HUDEP-2 (cell line): ENCODE measurements around the gene MAFG.

Source experiments
- DNase-seq, 76 experiments: peaks; one replicate each; lab custom pipeline; 2025; ENCODE audit not compliant: unreplicated experiment in 76 of 76; lab: John Stamatoyannopoulos, UW

MAFG gene

DNA sequence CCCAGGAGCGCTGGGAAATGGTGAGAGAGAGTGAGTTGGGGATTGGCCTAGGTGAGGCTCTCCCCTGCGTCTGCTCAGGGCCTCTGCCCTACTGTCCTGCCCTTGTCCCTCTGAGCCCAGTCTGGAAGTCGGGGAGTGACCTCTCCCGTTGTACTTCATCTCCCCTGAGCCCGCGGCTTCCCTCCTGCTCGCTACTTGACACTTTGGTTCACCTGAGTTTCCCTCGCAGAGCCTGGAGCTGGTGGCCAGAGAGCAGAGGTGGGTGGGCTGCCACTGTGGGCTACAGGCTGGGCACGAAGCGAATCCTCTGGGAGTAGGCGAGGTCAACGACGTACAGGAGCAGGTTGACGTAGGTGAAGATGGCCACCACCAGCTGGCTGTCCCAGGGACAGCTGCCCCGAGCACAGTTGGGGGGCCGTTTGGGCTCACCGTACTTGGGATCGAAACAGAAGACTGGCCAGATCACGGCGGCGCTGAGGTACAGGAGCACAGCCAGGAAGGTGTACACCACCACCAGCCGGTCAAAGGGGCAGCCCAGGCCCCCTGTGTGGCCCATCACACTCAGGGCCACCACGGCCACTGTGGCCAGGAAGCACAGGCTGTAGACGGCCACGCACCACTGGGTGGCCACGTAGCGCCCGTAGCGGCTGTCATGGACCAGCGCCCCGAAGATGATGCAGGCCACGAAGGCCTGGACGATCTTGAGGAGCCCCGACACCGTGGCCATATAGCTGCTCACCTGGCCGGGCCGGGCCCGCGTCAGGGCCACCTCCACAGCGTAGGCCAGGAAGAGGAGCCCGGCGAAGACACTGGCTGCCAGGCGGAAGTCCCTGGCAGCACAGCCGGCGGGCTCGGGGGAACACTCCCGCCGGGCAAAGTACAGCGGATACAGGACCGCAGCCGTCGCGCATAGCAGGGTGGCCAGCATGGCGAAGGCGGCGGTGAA, 13.3 kb upstream of the MAFG start:
- no peak for DNase-seq

DNA sequence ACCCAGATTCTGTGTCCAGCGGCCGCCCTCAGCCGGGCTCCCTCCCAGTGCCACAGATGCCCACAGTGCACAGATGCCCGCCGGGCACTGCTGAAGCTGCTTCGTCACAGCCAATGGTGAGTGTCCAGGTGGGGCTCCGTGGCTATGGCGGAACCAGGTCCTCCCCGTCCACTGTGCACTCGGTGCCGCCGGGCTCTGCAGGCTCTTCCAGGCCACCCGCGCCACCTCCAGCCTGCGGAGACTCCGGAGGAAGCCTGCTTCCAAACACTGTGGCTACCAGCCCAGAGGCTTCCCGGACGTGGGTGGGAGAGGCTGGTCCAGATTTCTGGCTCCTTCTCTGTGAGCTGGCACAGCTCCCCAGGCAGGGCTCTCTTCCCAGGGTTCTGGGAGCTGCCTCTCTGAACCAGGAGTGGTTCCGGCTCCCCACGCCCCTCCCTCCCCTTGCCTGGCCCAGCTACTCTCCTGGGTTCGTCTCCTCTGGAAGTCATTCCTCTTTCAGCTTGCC, 12.4 kb upstream of the MAFG start:
- no peak for DNase-seq

DNA sequence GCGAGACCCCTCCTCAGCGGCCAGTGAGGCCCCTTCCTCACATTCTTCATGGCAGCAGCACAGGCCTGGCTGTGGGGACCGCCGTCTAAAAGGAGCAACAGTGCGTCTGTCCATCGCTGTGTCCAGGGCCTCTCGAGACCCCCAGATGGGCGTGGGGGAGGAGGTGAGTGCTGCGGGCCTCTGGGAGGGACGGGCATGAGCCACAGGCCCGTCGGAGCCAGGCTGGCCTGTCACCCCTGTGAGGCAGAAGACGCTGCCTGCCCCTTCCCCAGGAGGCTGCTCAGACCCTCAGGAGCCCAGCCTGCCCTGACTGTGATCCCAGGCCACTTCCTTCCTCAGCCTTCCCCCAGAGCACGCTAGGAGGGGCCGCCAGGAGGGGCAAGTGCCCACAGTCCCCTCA, 11.7 kb upstream of the MAFG start:
- no peak for DNase-seq

DNA sequence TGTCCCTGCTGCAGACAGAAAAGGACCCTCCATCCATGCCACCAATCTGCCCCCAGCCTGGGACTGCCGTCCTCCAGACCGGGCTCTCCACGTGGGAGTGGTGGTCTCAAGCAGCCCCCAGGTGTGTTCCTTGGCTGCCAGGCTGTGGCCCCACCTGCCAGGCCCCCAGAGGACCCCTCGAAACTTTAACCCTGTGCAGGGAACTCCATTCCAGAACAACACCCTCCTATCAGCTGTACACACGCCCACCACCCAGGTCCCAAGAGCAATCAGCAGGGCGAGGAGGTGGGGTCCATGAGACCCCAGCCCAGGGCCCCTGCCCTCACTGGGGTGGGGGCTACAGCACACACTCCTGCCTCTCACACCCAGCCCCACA, 8.2 kb upstream of the MAFG start:
- no peak for DNase-seq

DNA sequence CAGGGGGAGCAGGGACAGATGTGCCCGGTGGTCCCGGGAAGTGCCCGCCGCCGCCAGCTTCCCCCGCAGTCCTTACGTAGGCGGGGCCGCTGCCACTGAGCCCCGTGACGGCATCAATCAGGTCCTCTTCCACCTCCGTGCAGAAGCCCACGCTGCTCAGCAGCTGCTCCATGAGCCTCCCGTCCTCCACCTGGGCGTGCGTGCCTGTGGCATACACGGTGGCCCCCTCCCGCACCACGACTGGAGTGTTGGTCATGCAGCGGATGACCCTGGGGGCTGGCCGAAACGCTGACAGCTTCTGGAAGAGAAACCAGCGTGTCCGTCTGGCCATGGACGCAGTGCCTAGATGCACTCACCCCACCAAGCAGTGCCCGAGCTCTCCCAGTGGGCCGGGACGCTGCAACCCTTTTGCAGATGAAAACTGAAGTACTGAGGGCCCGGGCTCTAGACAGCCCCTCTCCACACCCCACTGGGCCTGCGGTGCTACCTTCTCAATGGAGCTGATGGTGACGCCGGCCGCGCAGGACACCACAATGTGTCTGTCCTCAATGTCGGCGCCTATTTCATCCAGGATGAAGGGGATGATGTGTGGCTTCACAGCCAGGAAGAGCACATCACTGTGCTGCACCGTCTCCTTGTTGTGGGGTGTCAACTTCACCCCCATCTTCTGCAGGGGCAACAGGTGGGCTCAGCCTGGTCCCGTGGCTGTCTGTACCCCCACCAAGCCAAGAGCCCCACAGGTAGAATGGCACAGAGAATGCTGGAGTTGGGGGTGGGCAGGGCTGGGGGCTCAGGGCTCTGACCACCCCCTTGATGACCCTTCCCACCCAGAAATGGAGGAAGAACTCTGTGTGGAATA, 7.5 kb upstream of the MAFG start:
- no peak for DNase-seq

DNA sequence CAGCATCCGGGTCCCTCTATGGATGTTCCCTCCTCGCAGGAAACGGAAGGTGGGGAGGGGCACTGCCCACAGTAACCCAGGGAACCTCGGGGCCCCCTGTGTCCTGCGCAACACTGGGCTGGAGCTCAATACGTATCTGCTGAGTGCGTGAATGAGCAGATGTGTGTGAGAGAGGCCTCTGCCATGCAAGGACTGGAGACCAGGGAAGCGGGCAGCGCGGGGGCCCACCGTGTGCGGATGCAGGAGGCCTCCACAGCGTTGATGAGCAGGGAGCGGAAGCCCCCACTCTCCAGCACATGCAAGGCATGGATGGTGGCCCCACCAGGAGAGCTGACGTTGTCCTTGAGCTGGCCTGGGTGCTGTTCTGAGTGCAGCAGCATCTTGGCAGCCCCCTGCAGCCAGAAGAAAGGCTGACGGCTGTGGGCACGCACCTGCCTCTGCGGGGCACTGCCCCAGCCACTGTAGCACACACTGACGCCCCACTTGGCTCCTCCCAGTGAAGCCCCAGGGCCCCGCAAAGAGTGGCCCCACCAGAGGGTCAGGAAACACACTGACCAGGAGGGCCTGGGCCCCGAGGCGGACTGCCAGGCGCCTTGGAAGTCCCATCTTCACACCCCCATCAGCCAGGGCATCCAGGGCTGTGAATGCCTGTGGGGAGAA, 6.7 kb upstream of the MAFG start:
- DNase-seq, result no peak

DNA sequence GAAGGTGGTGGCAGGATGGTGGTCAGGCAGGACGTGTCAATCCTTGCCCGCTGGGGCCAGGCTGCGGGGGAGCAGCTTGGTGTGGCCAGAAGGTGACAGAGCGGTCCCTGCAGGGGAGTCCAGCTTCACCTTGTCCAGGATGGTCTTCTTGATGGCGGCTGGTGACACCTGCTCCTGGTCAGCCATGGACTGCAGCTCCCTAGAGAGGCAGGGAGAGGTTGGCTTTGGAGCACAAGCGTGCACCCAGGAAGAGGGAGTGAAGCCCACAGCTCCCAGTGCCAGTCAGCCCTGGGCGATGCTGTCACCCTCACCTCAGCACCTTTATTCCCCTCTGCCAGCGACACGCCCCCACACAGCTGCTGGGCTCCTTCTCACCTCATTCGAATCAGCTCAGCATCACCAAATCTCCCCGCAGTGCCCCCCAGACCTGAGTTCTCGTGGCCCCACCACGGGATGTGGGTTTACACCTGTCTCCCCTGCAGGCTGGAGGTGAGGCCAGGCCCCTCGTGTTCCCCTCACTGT, 5.7 kb upstream of the MAFG start:
- DNase-seq, result peak in 1 of 76 experiments; percentile 10

DNA sequence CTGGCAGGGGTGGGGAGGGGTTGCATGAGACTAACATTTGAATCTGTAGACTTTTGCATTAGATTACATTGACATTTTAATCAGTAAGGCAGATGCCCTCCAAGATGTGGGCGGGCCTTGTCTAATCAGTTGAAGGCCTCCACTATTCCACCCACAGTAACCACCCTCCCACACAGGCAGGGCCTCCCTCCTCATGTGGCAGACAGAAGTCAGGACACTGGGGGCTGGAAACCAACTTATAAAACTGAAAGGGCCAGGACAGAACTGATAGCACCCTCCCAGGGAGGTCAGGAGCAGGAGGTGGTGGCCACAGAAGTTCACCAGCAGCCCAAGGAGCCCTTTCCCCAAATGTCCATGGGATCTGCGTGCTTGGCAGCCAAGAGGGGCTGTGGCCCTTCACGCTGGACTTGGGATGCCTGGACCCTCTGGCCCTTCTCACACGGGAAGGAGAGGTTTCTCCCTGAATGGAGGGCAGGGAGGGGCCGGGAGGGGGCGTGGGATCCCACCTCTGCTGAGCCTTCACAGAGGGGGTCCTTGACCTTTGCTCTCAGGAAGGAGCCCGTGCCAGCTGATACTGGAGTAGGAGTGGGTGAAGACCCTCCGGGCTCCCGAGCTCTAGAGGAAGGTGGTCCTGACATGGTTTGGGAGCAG, 4.9 kb upstream of the MAFG start:
- DNase-seq, result peak in 73 of 76 experiments; percentile 52 to 97 (median 86)

DNA sequence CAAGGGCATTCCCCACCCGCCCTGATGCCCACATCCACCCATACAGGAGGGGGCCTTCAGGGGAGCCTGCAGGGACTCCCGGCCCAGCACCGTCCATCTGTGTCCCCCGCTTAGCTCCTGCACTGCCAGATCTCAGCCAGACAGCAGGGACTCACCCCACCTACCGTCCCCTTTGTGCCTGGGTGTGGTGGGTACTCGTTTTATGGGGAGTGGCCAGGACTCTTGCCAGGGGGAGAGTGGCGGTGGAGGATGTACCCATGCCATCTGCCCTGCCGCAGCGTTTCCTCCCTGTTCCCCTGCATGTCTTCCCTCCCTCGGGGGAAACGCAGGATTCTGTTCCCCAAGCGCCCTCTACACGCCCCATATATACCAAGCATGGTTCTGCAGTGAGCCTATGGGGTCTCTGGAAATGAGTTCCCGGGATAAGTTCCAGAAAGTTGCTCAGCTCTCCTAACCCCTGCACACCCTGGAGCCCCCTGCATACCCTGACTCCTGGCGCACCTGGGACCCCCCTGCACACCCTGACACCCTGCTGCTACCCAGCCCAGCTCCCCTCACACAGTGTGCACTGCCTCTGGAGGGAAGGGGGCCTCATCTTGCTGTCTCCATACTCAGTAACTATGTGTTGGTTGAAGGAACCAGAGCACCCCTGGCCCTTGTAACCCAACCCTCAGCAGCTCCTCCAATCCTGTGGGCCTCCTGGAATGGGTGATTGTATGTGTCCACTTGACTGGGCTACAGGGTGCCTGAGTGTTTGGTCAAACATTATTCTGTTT, 4.2 kb upstream of the MAFG start:
- peak in 74 of 76 experiments; percentile 18 to 90 (median 77) for DNase-seq

DNA sequence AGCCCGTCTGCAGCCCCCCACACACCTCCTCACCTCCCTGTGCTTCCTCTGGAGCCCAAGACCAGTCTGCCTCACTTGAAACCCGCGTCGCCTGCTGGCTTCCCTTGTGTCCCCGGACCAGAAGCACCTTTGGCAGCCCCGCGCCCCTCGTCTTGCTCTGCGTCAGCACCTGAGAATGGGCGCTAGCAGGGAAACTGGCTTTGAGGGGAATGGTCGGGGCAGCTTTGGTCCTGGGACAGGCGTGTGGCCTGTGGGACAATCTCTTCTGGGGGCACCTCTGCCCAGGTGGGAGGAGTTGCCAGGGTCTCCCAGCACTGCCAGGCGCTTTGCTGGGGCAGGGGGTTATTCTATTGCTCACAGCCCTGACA, 3.6 kb upstream of the MAFG start:
- peak in 3 of 76 experiments; percentile 42 to 77 (median 50) for DNase-seq

DNA sequence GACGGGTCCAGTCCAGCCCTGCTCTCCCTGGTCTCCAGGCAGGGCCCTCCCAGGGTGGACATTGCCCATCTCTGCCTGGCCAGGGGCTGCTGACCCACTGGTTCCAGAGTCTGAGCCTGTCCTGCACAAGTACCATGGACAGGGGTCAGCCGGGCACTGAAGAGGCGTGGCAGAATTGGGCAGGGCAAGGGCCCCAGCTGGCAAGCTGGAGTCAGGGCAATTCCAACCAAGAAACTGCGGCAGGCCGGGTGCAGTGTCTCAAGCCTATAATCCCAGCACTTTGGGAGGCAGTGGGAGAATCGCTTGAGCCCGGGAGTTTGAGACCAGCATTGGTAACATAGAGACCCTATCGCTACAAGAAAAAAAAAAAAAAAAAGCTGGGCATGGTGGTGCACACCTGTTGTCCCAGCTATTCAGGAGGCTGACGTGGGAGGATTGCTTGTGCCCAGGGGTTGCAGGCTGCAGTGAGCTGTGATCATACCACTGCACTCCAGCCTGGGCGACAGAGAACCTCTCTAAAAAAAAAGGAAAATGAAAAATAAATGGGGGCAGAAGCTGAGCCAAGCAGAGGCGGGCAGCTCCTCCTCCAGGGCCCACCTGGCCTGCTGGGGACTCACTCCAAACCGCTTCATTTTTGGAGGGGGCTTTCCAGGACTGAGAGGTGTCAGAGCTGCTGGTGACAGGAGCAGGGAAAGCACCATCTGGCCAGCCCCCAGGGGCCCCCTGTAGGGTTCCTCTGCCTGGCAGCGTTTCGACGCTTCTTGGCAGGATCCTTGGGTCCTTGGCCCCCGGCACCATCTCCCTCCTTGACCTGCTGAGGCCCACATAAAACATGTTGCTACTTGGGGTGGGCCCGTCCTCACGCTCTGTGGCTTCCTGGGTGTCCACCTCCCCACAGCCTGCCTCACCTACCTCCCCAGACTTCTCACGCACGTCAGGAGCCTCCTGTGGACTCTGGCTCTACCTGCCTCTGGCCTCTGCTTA, 2.9 kb upstream of the MAFG start:
- no peak for DNase-seq

DNA sequence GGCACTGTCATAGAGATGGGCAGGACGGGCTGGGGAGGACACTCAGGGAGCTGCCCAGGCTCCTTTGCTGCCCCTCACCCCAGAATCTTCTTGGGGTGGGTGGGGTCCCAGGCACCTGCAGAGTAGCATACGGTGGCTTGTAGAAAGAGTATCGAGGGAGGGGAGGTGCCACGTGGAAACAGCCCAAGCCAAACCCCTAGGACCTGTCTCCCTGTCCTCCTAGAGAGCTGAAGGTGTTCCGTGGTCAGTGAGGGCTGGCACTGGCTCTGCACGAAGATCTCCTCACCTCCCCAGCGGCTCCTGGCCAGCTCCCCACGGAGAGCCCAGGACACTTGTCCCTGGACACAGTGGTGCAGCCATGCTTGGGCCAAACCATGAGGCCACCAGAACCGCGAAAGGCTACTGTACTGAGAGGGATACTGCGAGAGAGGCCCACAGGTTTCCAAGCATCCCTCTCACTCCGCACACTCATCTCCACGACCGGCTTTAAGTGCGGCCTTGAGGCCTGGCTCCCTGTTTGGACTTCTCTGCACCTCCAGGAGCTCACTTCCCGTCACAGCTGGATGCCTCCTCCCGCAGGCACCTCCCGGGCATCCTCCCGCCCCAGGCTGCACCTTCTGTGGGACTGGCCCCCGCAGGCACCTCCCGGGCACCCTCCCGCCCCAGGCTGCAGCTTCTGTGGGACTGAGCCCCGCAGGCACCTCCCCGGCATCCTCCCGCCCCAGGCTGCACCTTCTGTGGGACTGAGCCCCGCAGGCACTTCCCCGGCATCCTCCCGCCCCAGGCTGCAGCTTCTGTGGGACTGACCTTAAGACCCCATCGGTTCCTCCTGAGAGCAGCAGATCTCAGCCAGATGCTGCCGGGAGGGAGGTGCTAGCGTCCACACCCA, 2.0 kb upstream of the MAFG start:
- DNase-seq, result no peak

DNA sequence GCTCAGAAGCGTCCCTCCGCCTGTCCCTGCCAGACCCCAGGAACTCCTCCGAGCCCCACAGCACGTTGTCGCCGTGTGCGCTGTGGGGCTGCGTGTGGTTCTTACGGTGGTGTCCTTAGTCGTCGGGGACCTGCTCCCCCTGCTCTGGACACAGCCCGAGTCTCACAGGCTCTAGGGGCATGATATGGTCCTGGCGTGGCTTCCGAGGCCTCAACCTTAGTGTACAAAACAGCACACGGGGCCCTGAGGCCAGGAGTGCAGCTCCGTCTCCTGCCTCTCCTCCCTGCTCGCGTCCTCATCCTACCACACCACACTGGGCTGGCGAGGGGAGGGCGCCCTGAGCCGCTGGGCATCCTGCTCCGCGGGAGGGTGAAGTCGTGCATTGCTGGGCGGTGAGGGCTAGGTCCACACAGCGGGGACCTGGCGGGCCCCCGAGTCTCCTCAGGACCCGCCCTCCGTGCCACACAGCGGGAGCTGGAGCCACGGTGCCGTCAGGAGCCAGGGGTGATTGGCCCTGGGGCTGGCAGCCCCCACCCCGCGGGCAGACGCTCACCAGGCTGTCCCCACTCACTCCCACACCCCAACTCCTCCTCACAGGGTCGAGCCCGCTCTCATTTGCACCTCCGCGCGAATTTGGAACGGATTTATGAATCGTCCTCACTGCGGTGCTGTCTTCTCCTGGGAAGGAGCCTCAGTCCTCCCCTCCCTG, 1.2 kb upstream of the MAFG start:
- peak in 9 of 76 experiments; percentile 8 to 40 (median 21) for DNase-seq

DNA sequence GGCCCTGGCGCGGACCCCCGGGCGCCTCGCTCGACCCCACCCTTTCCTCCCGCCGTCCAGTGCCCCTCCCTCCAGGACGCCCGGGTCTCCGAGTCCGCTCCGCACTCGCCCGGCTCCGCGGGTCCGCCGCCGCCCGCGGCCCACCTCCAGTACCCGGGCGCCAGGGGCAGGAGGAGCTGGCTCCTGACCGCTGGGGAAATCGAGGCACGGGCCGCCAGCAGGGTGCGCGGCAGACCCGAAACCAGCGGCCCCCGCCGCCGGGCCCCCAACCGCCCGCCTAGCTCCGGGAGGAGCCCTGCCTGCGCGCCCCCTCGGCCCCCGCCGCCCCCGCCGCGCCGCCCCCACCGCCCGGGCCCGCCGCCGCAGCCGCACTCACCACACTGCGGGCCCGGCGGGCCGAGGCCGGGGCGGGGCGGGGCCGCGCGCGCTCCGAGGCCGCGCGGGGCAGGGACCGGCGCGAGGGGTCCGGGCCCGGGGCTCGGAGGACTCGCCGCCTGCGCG, 333 bp downstream of the MAFG start:
- peak in 1 of 76 experiments; percentile 44 for DNase-seq

DNA sequence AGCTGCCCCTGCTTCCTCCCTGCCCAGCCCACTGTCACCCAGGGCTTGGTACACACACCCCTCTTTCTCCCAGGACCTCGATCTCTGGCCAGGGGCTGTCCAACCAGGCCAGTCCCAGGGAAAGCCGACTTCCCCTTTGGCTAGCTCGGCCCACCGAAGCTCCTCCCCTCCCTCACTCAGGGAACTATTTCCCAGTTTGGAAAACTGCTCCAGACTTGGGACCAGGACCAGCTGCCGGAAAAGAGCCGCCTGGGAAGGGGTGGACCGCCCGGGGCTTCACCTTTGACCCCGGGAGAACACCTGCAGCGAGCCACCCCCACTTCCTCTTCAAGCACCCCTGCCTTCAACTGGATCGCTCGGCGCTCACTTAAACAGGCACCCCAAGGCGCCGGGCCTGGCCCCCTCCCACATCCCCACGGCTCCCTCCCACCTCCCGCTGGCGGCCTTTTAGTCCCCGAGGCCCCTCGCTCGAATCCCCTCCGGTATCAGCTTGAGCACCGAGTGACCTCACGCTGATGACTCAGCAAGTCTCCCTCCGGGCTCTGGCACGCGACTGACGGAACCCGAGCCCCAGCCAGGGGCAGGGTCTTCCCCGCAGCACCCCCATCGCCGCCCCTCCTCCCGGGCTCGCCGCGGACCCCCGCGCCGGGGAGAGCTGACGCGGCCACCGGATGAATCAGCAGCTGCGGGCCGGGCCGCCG, 934 bp downstream of the MAFG start:
- DNase-seq, result peak in 54 of 76 experiments; percentile 6 to 65 (median 44)
